Right ventricle myocardium superior (tissue), 1 donor: ENCODE data around the gene AHSA1. TPM values are rescaled to one million over a fixed set of nuclear protein-coding genes. Genes with fewer than 3 reads are reported as not detected.
A peak's percentile ranks its signal among the peaks of the same experiment; 100 is the strongest.

Source experiments
- ATAC-seq: fragments of 200-7000 bp; cut with Tn5 transposase; one replicate; pipeline ENCODE4 v1.9.1; 2020; ENCODE audit warnings: mild to moderate bottlenecking; ENCODE audit not compliant: poor library complexity
- DNase-seq: peaks from one replicate; pipeline ENCODE4 v3.0.0-alpha.2; 2020
- intact Hi-C: fragments of 100-400 bp; cut with DNase I; formaldehyde crosslinking; loops from one replicate; pipeline ENCODE4 v1.11.2; 2022
- total RNA-seq: library from RNA; stranded (reverse); fragmentation: NEBNext Ultra II Directional; extraction: Animal tissue kit (Norgen Biotek cat#: 25700); gene quantifications from one replicate; pipeline ENCODE4 v1.2.1, GENCODE V29; 2021
- donor health status: DM: no; HTN: yes; CAD: no; lungs with severe emphysema.

Gene AHSA1
- total RNA-seq, 1 donor from 2014 or later, result 205 TPM

DNA sequence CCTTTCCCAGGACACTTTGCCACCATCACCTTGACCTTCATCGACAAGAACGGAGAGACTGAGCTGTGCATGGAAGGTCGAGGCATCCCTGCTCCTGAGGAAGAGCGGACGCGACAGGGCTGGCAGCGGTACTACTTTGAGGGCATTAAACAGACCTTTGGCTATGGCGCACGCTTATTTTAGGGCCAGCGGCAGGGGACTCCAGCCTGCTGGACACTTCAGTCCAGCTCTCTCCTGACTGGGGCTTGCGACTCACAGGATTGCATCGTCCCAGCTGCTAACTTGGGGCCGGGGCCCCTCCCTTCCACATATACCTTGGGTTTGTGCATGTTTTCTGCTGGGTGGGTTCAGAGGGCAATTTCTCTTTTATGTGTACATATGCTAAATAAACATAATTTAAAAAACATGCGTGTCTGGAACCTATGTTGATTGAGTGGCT lies 11.2 kb downstream of the AHSA1 start:
- DNase-seq, result no peak
- intact Hi-C loops, result no loop called here
- ATAC-seq, result no peak

DNA sequence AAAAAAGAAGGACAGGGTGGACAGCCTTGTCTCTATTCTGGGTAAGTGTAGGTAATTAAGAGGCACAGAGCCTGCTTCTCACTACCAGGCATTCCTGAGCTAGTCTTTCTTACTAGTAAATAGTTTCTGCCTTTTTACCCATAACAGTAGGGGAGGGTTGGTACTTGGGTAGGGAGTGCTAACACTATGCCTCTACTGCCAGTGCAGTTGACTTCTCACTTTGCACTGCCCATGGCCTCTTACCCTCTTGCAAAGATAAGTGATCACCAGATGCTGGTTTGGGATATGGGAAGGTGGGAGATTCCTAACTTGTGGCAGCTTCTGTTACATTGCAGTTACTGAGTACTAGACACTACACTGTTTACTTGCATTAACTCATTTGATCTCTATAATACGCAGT lies 11.6 kb downstream of the AHSA1 start:
- intact Hi-C loops, result no loop called here
- DNase-seq (no peak), ATAC-seq (no peak)

DNA sequence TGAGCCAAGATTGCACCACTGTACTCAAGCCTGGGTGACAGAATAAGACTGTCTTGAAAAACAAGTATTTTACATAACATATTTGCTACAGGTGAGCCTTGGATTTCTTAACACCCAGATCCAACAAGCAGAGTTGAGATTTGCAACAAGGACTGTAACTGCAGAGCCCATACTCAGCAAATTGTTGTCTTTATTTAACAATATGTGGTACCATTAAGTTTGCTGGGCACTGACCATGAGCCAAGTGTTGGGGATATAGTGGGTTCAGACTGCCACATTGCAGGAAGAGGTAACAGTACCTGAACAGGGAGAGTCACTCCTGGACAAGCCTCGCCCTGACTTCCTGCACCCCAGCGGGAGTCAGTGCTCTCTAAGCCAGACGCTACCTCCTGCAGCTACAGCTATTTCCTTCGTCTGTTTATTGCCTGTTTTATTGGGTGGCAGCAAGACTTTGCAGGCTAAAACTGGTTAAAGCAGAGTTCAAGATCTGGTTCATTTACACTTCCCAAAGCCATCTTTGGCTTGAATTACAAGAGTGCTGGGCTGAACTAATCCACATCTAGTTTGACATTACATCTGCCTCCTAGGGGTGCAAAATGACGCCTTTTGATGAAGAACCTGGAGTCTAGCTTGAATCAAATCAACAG lies 12.5 kb downstream of the AHSA1 start:
- DNase-seq, result no peak
- intact Hi-C loops, result no loop called here
- ATAC-seq, result no peak

DNA sequence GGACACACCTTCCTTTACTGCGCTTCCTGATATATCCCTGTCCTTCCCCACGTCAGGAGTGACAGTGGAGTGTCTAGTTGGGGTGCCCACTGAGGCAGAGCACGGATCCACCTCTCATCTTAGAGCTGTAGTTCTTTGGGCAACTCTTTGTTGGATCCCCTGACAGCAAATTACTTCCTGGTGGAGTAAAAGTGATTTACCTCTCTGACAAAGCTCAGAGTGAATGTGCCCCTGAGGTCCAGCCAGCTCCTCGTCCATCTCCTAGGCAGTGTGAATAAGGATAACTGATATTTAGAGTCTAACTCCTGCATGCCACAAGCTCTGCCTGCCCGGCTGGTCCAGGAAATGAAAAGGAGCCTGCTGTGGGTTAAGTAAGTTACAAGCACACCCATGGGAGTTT lies 16.0 kb downstream of the AHSA1 start:
- DNase-seq (no peak), ATAC-seq (no peak)
- intact Hi-C loops, result no loop called here

DNA sequence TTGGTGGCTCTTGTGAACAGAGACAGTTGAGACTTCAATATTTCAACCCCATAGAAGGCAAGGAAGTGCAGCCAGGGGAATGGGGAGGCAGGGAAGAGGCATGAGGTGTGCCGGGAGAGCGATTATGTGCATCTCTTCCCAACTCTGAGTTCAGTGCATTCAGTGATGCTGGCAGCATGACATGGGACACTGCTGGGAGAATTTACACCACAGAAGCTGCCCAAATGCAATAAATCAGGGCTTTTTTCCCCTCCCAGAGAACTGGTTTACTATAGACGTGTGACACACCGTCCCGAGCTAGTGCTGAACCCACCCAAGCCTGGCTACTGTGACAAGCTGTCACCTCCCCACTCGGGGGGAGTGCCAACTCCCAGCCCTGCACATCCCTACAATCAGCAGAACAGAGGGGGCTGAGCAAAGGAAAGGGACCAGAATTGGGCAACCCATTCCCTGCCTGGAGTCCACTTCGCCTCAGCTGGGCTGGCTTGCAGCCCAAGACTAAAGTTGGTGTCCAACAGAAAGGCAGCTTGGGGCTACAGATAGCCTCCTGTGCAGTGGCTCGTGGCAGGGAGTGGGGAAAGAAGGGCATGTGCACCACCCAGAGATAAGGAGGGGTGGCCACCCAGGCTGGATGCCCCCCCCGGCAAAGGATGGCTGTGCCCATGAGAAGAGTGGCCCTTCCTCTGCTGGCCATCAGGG lies 16.7 kb downstream of the AHSA1 start:
- DNase-seq (peak; percentile 51), ATAC-seq (peak; percentile 65)

DNA sequence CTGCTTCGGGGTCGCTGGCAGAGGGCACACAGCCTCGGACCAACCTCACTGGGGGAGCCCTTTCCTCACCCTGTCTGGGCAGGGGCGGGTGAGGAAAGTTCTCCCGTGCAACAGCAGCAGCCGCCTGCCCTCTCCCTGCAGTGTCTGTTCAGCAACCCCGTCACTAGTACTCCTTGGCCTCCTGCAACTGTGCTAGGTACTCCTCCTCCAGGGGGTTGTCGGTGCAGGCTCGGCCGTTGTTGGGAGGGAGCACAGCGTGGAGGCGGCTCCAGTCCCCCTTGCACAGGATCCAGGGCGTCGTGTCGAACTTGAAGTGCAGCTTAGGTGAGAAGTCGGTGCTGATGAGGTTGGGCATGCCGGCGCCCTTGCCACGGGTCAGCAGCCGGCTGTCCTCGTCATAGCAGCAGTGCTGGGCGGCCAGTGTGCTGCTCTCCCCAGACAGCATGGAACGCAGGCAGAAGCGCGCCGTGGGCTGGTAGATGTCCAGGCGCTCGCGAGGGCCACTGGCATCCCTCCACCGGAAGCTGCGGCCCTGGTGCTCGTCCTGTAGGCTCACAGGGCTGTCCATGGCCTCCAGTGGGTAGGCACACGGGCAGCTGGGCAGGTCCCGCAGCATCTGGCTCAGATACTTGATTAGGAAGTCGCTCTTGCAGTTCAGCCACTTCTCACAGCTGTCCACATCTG lies 17.7 kb downstream of the AHSA1 start:
- no peak for DNase-seq
- intact Hi-C loops, result no loop called here
- ATAC-seq, result no peak

More for the DNA sequence above, 16.7 kb downstream of the AHSA1 start:
- intact Hi-C loops, result no loop called here

DNA sequence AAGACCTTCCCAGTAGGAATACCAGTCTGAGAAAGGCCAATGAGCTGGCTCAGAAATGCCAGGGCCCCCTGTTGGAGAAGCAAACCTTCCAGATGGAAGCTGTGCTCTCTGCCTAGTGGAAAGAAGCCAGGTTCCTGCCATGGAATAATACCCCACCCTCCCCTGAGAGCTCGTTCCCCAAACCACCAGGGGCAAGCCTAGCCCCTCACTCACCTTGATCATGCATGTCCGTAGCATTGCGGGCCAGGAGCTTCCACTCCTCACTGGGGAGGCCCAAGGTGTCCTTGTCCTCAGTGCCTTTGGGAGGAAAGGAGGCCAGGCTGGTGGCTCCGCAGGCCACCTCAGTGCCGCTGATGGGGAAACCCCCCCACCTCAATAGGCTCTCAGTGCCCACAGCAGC lies 20.1 kb downstream of the AHSA1 start:
- ATAC-seq (no peak), DNase-seq (no peak)
- intact Hi-C loops, result no loop called here

DNA sequence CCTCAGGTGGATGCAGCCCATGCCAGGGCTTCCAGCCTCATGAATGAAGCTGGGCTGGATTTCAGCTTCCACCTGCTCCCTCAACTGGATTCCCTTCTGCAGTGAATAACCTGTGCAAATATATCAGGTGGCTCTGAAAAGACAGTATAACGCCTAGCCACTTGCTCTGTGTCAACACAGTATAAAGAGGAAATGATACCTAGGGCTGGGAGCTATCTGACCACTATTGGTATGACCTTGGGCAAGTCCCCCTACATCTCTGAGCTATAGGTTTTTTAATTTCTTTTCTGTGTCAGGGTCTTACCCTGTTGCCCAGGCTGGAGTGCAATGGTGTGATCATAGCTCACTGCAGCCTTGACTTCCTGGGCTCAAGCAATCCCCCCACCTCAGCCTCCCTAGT lies 20.9 kb downstream of the AHSA1 start:
- DNase-seq, result no peak
- no peak for ATAC-seq
- intact Hi-C loops, result no loop called here

DNA sequence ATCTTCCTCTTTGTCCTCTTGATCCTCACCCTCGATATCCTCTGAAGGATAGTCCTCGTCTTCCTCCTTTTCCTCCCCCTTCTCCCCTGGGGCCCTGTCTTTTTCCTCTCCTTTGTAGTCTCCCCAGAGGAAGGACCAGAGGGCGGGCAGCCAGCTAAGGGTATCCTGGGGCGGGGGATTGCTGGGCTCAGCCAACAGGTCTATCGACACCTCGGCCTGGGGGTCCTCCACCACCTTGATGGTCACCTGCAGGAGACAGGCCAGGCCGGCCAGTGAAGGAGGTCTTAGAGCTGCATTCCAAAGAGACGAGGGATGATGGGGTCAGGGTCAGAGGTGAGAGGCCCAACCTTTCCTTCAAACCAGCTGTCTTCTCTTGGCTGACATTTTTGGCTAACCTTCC lies 24.5 kb downstream of the AHSA1 start:
- no peak for DNase-seq
- no peak for ATAC-seq
- intact Hi-C loops, result no loop called here

DNA sequence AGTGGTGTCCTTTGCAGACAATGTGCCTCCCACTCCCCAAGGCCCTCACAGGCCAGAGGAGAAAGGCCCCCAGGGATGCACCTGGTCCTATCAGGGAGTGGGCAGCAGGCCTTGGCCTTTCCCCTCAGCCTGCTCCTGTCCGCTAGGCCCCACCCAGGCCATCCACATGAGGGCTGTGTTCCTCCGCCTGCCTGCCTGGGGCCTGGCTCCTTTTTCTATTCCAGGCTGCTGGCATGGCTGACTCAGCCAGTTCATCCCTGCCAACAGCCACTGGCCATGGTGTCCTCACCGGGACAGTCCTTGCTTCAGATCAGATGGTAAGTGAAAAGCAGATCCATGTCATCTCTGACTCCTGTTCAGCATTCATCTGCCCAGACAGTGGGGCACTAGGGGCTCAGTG lies 27.4 kb downstream of the AHSA1 start:
- ATAC-seq (no peak), DNase-seq (no peak)
- intact Hi-C loops, result no loop called here

DNA sequence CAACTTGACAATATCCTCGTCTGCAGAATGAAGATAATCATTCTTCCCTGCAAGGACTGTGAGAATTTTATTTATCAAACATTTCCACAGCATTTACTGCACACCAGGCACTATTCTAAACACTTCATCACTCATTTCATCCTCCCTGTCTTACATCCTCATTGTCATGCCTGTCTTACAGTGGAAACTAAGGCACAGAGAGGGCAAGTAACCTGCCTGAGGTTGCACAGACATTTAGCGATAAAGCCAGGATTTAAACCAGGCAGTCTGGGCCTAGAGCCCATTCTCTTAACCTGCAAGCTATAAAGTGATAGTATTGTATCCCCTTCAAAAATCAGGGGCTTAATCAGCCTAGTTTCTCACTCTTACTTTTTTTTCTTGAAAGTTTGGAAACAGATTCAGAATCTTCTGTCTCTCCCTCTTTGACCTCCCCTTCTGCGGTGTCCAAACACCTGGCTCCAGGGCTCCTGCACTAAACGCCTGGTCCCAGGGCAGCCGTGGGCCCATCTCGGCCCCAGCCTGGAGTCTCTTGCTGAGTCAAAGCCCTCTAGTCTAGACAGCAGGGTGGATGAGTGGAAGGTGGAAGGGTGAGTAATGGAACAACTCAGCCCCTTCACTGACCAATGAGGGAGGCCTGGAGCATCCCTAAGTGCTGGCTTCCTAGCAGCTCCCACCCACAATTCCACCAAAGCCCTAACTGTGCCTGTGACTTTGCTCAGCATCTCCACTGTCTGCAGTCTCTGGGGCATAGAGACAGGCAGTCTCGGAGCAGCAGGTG lies 28.2 kb downstream of the AHSA1 start:
- intact Hi-C loops, result no loop called here
- DNase-seq, result no peak
- no peak for ATAC-seq

DNA sequence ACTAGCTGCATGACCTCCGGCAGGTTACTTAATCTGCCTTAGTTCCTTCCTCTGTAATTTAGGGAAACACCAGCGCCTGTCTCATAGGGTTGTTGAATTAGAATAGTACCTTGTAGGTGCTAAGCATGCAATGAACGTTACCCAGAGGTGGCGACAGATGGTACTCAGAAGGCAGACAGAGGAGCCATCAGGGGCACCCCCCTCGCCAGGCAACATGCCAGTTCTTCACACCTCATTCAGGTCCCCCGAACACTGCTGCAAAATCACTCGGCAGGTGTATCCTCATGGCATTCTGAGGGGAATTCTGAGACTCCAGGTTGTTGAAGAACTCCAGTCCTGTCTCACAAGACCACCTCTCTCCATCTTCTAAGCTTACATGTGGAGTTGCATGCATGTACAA lies 30.7 kb downstream of the AHSA1 start:
- DNase-seq (no peak), ATAC-seq (no peak)
- intact Hi-C loops, result no loop called here

DNA sequence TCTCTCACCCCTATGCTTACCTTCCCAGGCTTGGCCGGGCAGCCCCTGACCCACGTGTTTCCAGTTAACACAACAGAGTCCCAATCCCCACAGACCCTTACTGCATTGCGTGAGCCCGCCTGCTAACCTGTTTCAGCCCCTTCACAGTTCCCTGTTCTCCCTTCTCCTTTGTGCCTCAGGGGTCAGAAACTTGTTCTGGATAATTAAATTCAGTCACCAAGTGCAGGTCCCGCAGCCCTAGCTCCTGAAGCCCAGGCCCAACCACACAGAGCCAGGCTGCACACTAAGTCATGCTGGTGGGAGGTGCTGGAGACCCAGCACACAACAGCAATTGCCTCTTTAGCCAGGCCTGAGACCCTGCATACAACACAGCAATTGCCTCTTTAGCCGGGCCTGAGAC lies 31.1 kb downstream of the AHSA1 start:
- ATAC-seq (no peak), DNase-seq (no peak)
- intact Hi-C loops, result no loop called here

DNA sequence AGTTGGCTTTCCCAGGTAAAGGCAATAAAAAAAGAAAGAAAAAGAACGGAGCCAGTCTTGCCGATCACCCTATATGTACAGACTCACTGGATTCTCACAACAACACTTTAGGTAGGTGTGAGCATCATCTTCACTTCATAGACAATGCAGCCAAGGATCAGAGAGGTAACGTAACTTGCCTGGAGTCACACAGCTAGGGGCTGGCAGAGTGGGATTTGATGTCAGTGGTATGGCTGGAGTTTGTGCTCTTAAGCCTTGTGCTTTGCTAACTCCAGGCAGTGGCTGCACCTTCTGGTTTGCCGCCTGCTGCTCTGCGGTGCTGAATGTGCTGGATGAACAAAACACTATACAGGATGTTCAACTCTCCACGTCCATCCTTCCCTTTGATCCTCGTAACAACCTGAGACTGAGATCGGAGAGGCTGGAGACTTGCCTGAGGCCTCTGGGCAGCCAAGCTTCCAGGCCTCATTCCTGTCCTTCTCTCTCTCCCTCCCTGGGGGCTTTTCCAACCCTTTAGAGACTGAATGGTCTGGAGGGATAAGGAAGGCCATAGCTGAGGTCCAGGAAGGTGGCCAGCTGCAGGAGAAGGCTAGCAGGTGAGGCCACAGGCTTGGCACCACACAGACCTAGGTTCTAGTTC lies 32.6 kb downstream of the AHSA1 start:
- ATAC-seq (no peak), DNase-seq (no peak)
- intact Hi-C loops, result no loop called here

DNA sequence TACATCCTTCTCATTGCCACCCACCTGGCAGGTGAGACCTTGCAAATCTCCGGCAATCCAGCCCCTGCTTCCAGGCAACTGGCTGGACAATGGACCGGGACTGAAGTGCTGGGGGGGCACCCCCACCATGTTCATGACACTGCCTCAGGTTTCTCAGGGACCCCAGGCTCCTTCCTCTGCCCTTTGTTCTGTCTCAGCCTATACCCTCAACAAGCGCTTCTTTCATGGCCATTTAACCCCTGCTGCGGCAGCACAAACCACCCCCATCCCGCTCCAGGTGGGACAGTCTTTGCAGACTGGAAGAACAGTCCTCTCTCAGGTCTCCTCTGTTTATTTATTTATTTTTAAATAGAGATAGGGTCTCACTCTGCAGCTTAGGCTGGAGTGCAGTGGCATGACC lies 33.2 kb downstream of the AHSA1 start:
- DNase-seq, result no peak
- no peak for ATAC-seq
- intact Hi-C loops, result no loop called here

DNA sequence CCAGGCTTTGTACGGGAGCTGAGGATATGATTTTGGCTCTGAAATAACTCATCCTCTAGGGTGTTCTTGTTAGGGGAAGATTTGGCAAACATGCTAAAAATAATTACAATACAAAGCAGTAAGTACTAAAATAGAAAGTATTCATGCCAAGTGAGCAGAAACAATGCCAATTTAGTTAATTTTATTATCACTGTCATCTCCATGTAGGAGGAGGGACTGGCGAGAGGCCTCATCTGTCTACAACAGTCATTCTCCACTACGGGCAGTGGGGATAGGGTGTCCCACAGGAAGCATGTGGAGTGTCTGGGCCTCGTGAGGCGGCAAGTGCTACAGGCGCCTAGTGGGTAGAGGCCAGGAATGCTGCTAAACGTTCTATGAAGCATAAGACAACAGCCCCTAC lies 37.4 kb downstream of the AHSA1 start:
- intact Hi-C loops, result no loop called here
- DNase-seq (no peak), ATAC-seq (no peak)

DNA sequence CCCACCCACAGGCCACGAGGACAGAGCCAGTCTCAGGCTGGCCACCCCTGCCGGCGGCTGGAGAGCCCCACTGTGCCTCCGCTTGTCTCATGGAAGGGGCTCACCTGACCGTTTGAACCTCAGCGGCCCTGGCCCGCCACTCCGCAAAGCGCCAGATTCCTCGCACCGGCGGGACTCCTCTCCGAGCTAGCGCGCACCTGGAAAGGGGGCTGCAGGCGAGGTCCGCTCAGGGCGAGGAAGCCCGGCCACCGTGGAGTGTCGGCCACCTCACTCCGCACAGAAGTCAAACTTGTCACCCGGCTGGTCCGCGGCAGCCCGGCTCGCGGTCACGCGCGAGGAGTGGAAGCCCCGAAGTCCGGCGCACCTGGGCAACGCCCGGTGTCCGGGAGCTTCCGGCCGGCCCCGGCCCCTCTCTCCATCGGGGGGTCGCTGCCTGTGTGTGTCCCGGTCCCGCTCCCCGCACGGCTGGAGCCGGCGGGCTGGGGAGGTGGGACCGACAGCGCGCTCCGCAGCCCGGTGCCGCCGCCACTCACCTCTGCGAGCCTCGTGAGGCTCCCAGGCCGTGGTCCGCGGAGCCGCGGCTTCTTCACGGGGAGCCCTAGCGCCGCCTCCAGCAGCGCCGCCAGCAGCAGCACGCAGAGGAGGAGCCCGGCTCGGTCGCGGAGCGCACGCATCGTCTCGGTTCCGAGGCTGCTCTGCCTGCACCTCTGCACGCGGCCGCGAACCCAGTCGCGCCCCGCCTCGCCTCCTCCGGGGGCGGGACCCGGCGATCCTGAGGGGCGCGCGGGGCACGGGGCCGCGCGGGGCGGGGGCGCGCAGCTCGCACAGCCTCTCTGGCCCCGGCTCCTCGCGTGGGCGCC lies 40.5 kb downstream of the AHSA1 start, which contains the start of gene ISM2:
Gene ISM2, minus strand, starts transcription at position 697 of the 860 bp plus-strand sequence. Its CDS starts 23 bp downstream, at position 674.
- intact Hi-C loops, result no loop called here
- ATAC-seq, result peak; percentile 71

DNA sequence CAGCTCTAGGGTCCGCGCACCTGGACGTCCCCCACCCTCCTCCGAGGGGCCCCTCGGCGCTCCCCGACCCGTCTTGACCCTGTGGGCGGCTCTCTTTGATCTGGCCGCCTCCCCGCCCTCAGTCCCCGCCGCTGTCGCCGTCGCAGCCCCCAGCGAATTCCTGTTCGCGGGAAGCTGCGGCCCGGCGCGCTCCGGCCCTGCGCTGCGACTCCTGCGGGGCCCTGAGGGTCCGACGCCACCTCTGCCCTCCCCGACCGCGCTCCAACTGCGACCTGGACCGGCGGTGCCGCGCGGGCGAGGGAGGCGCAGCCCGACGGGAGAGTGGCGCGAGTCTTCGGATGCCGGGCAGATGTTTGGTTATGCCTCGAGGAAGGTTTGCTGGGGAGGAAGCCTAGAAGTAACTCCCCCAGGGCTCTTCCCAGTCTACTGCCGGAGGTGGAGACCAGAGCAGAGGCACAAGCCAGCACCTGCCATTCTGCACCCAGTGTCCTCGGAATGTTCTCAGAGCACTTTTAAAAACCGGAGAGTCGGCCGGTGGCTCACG lies 41.2 kb downstream of the AHSA1 start:
- DNase-seq, result no peak
- ATAC-seq, result no peak
- intact Hi-C loops, result no loop called here

More for the DNA sequence above, 40.5 kb downstream of the AHSA1 start, which contains the start of gene ISM2:
- no peak for DNase-seq
